HepG2 (cell line): Measurements from ENCODE around the gene ILRUN. TPM values are rescaled to one million over a fixed set of nuclear protein-coding genes. Genes with fewer than 3 reads are reported as not detected.

Experiments
- CEBPG ChIP-seq: IDR thresholded peaks from 2 replicates; pipeline ENCODE4 v1.6.1; 2016
- CENPBD1 ChIP-seq: sonication (generic); formaldehyde crosslinking; IDR thresholded peaks from 2 replicates; pipeline ENCODE4 v1.8.0; 2022; ENCODE audit warnings: missing genetic modification reagents, low read depth, mild to moderate bottlenecking, borderline replicate concordance
- CERS6 ChIP-seq: sonication (generic); formaldehyde crosslinking; IDR thresholded peaks from 2 replicates; pipeline ENCODE4 v1.5.0; 2020; ENCODE audit warnings: missing genetic modification reagents
- DBP ChIP-seq: sonication (generic); formaldehyde crosslinking; IDR thresholded peaks from 2 replicates; pipeline ENCODE4 v1.4.0; 2020; ENCODE audit warnings: missing genetic modification reagents; ENCODE audit errors: not compliant biosample characterization
- HNF4A ChIP-seq: sonication (generic); formaldehyde crosslinking; IDR thresholded peaks from 2 replicates; pipeline ENCODE4 v1.4.0; 2020; ENCODE audit warnings: missing genetic modification reagents
- KDM2A ChIP-seq: sonication (generic); formaldehyde crosslinking; IDR thresholded peaks from 2 replicates; pipeline ENCODE4 v1.4.0; 2020; ENCODE audit warnings: low read depth, missing genetic modification reagents, borderline replicate concordance
- PHF21A ChIP-seq: sonication (generic); formaldehyde crosslinking; IDR thresholded peaks from 2 replicates; pipeline ENCODE4 v1.5.0; 2020; ENCODE audit warnings: mild to moderate bottlenecking, missing genetic modification reagents
- THAP8 ChIP-seq: sonication (generic); formaldehyde crosslinking; IDR thresholded peaks from 2 replicates; pipeline ENCODE4 v1.5.1; 2020; ENCODE audit warnings: missing genetic modification reagents, mild to moderate bottlenecking, borderline replicate concordance
- ZNF460 ChIP-seq: sonication (generic); formaldehyde crosslinking; IDR thresholded peaks from 2 replicates; pipeline ENCODE4 v1.5.1; 2020; ENCODE audit warnings: missing genetic modification reagents, mild to moderate bottlenecking, borderline replicate concordance
- ZNF605 ChIP-seq: sonication (generic); formaldehyde crosslinking; IDR thresholded peaks from 2 replicates; pipeline ENCODE4 v1.8.0; 2022; ENCODE audit warnings: mild to moderate bottlenecking, missing genetic modification reagents
- ZNF749 ChIP-seq: sonication (generic); formaldehyde crosslinking; IDR thresholded peaks from 2 replicates; pipeline ENCODE4 v1.8.0; 2022; ENCODE audit warnings: mild to moderate bottlenecking, missing genetic modification reagents, moderate library complexity, borderline replicate concordance
- ZNF766 ChIP-seq: sonication (generic); formaldehyde crosslinking; IDR thresholded peaks from 2 replicates; pipeline ENCODE4 v1.5.0; 2020; ENCODE audit warnings: missing genetic modification reagents, borderline replicate concordance
- ZSCAN21 ChIP-seq: sonication (generic); formaldehyde crosslinking; IDR thresholded peaks from 2 replicates; pipeline ENCODE4 v1.8.0; 2022; ENCODE audit warnings: mild to moderate bottlenecking, missing genetic modification reagents, moderate library complexity, borderline replicate concordance
- polyA plus RNA-seq, 8 experiments: library from polyadenylated mRNA; depleted of rRNA in 3 of 8; stranded (reverse) in 7 of 8; unstranded in 1 of 8; fragments of >200 nt; fragmentation: Illumina TruSeq in 4 of 8; extraction: Trizol in 4 of 8; gene quantifications; 2 replicates each; pipeline versions ENCODE4 v1.2.1 to v1.2.3, GENCODE V29; 2011 to 2016; ENCODE audit warnings: low read depth in 4 of 8, missing spikeins in 1 of 8, mixed read lengths in 1 of 8; ENCODE audit not compliant: insufficient read depth in 1 of 8
- total RNA-seq, 5 experiments: library from RNA; depleted of rRNA; stranded (reverse); fragments of >200 nt; fragmentation: Illumina TruSeq; extraction: Trizol; gene quantifications; 2 replicates each; pipeline ENCODE4 v1.2.3, GENCODE V29; 2016; ENCODE audit warnings: low read depth in 1 of 5
- TF ChIP-seq, protein P1 (sequence below): sonication (generic); formaldehyde crosslinking; IDR thresholded peaks from 2 replicates; pipeline ENCODE4 v1.5.0; 2020; ENCODE audit warnings: mild to moderate bottlenecking, missing genetic modification reagents
- TF ChIP-seq, protein P2 (sequence below): sonication (generic); formaldehyde crosslinking; IDR thresholded peaks from 2 replicates; pipeline ENCODE4 v1.4.0; 2020; ENCODE audit warnings: low read depth, mild to moderate bottlenecking, missing genetic modification reagents
- TF ChIP-seq, protein P3 (sequence below): sonication (generic); formaldehyde crosslinking; IDR thresholded peaks from 2 replicates; pipeline ENCODE4 v1.5.0; 2020; ENCODE audit warnings: mild to moderate bottlenecking, missing genetic modification reagents

Gene ILRUN
- total and polyA plus RNA-seq, 2 of the 13 experiments (the other 11 are each of a cell fraction or from before 2014, with no cell fraction given): 45.5 to 66.6 TPM

DNA sequence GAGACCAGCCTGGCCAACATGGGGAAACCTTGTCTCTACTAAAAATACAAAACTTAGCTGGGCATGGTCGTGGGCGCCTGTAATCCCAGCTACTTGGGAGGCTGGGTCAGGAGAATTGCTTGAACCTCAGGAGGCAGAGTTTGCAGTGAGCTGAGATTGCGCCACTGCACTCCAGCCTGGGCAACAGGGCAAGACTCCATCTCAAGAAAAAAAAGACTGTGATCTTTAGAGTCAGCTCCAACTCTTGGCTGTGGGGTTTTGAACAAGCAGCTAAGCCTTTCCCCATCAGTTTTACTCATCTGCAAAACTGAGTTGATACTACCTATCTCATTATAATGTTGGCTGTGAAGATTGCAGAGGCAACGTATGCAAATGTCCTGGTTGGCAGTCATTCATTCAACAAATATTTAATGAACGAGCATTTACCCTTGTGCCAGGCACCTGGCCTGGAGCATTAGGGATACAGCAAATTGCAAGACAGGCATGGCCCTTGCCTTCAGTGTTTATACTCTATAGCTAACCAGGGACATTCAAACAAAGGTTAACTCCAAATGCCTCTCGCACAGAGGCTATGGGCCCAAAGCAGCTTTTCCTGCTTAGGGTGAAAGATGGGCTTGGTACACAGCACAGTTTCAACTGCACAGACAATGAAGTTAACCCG lies 37.8 kb downstream of the ILRUN start (continued):
- TF ChIP-seq ZSCAN21 (CRISPR knock-in tag) (no peak), ZNF605 (CRISPR knock-in tag) (no peak), PHF21A (peak; percentile 18; the same call in 1 of the 2 replicates), THAP8 (CRISPR knock-in tag) (no peak), ZNF749 (no peak), CENPBD1 (CRISPR knock-in tag) (no peak), DBP (CRISPR knock-in tag) (no peak), CEBPG (CRISPR knock-in tag) (peak; percentile 39; the same call in 1 of the 2 replicates), ZNF460 (CRISPR knock-in tag) (no peak), CERS6 (CRISPR knock-in tag) (no peak), KDM2A (CRISPR knock-in tag) (0 out of 2 replicates have a peak, but pooled peaks have one; percentile 9), ZNF766 (CRISPR knock-in tag) (no peak), HNF4A (0 out of 2 replicates have a peak, but pooled peaks have one; percentile 10)
- TF ChIP-seq, protein P1, sequence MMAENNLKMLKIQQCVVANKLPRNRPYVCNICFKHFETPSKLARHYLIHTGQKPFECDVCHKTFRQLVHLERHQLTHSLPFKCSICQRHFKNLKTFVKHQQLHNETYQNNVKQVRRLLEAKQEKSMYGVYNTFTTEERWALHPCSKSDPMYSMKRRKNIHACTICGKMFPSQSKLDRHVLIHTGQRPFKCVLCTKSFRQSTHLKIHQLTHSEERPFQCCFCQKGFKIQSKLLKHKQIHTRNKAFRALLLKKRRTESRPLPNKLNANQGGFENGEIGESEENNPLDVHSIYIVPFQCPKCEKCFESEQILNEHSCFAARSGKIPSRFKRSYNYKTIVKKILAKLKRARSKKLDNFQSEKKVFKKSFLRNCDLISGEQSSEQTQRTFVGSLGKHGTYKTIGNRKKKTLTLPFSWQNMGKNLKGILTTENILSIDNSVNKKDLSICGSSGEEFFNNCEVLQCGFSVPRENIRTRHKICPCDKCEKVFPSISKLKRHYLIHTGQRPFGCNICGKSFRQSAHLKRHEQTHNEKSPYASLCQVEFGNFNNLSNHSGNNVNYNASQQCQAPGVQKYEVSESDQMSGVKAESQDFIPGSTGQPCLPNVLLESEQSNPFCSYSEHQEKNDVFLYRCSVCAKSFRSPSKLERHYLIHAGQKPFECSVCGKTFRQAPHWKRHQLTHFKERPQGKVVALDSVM: peak; percentile 35; the same call in 1 of the 2 replicates
- TF ChIP-seq, protein P2, sequence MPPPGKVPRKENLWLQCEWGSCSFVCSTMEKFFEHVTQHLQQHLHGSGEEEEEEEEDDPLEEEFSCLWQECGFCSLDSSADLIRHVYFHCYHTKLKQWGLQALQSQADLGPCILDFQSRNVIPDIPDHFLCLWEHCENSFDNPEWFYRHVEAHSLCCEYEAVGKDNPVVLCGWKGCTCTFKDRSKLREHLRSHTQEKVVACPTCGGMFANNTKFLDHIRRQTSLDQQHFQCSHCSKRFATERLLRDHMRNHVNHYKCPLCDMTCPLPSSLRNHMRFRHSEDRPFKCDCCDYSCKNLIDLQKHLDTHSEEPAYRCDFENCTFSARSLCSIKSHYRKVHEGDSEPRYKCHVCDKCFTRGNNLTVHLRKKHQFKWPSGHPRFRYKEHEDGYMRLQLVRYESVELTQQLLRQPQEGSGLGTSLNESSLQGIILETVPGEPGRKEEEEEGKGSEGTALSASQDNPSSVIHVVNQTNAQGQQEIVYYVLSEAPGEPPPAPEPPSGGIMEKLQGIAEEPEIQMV (CRISPR knock-in tag): 0 out of 2 replicates have a peak, but pooled peaks have one; percentile 16
- TF ChIP-seq, protein P3, sequence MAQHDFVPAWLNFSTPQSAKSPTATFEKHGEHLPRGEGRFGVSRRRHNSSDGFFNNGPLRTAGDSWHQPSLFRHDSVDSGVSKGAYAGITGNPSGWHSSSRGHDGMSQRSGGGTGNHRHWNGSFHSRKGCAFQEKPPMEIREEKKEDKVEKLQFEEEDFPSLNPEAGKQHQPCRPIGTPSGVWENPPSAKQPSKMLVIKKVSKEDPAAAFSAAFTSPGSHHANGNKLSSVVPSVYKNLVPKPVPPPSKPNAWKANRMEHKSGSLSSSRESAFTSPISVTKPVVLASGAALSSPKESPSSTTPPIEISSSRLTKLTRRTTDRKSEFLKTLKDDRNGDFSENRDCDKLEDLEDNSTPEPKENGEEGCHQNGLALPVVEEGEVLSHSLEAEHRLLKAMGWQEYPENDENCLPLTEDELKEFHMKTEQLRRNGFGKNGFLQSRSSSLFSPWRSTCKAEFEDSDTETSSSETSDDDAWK: no peak
